ENCODE measurements around the gene OAS1.

DNA sequence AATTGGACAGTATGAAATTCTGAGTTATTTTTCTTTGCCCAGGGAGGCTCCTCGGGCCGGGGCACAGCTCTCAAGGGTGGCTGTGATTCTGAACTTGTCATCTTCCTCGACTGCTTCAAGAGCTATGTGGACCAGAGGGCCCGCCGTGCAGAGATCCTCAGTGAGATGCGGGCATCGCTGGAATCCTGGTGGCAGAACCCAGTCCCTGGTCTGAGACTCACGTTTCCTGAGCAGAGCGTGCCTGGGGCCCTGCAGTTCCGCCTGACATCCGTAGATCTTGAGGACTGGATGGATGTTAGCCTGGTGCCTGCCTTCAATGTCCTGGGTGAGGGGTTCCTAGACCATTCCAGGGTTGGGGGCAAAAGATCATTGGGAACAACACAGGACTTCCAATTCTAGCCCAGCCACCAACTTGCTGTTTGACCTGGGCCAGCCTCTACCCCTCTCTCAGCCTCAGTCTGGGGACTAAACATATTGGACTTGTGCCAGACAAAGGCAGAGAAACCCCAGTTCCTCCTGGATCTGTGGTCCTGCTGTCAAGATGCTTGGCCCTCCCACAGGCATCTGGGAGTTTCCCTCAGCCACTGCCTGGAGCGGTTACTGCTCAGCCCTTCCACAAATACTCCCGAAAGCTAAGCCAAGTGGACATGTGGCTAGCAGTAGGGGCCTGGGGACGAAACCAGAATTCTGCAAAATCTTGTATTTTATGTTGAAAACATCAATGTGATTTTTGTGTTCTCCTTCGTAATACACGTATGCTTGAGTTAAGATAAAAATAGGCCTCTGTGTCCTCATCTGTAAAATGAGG, 35.0 kb downstream of the OAS1 start:
- TF ChIP-seq, protein P1, sequence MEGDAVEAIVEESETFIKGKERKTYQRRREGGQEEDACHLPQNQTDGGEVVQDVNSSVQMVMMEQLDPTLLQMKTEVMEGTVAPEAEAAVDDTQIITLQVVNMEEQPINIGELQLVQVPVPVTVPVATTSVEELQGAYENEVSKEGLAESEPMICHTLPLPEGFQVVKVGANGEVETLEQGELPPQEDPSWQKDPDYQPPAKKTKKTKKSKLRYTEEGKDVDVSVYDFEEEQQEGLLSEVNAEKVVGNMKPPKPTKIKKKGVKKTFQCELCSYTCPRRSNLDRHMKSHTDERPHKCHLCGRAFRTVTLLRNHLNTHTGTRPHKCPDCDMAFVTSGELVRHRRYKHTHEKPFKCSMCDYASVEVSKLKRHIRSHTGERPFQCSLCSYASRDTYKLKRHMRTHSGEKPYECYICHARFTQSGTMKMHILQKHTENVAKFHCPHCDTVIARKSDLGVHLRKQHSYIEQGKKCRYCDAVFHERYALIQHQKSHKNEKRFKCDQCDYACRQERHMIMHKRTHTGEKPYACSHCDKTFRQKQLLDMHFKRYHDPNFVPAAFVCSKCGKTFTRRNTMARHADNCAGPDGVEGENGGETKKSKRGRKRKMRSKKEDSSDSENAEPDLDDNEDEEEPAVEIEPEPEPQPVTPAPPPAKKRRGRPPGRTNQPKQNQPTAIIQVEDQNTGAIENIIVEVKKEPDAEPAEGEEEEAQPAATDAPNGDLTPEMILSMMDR (IDR thresholded peaks at IDR 0.05) = no peak
- no peak for TF ChIP-seq EZH2 (IDR thresholded peaks at IDR 0.05; ENCODE audit: borderline replicate concordance, insufficient read depth, low read depth, low read length, poor library complexity, severe bottlenecking)
